NT2/D1 (cell line): Measurements from ENCODE around the gene SLC25A13.

Experiments
- YY1 ChIP-seq: IDR thresholded peaks from 2 replicates; pipeline ENCODE4 v1.6.1; 2011; ENCODE audit not compliant: insufficient read length, insufficient read depth
- ZNF274 ChIP-seq: IDR thresholded peaks from 2 replicates; pipeline ENCODE4 v1.6.1; 2011; ENCODE audit warnings: mild to moderate bottlenecking, low read depth, low read length

- TF ChIP-seq ZNF274: no peak
- no peak for TF ChIP-seq YY1
These were observed 77.0 kb downstream of the SLC25A13 start for GRCh38 chr7:96244992-96245292.
